A375 (cell line): ENCODE results near the gene FSIP2. TPM values are rescaled to one million over a fixed set of nuclear protein-coding genes. Genes with fewer than 3 reads are reported as not detected.

Experiments used
- total RNA-seq: library from RNA; depleted of rRNA; stranded (reverse); fragments of >200 nt; shearing (Covaris generic); gene quantifications from 2 replicates; pipeline ENCODE4 v1.2.3, GENCODE V29; 2014; rRNA removed

Gene FSIP2, protein sequence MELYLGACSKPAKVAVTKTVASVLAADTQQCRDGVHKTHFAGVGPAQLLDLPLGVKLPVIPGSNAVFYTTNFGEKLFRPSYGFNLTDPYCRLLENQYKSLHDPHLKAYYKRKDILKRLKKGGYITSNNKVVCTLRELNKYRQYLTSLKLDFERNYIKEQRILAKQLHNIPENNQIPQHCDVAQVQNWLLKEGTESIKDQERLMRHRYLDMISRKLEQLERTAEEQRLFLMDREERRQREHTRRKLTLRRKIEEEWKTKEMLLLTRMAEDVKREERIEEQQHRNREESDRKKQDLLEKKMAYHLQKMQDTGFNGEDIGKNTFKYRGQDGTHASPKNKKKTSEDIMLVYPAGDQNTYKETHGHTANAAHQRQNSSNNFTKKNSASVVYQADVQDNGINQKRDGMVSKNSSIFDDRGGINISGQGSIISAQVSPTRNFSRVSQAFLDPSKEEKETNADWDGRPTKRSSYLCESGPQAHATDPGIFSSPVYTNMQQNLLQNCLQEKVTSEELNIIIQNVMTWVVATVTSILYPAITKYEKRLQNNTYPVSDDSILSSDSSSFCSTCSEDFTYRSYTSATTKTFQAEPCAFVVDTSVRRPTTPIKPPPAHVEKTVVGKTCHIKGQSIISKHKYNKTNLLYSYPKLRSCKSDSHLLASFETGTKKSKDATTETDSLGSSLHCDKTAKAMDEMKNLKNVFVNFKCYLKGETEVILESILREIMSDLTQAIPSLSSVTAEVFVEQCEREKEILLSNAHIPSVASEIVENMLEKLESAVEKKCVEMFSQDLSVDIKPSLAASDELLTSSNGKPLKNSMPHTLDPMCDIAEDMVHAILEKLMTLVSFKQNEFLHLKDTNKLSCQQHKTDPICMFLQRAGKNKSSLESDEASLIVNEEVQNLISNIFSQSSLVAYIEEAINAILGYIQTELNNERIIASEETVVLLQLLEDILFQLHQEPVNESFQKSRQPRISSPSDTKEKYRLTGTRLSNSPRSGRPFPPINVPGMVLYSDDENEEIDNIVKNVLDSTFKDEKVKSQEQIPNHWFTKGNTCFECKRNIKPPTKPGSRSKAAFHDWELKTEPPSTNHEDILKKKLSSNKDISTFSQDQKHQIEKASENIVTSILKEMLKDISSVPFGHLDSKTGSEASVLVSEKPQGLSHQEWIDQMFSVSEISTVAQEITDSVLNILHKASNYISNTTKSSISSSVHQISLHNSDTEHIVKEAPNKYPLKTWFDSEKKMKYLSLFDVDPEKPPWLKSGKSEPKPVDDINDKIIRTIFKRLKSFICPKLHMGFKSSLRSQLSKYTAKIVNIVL (N-terminal part only)
- total RNA-seq, result 0.11 and 0.58 TPM in 2 replicates

DNA sequence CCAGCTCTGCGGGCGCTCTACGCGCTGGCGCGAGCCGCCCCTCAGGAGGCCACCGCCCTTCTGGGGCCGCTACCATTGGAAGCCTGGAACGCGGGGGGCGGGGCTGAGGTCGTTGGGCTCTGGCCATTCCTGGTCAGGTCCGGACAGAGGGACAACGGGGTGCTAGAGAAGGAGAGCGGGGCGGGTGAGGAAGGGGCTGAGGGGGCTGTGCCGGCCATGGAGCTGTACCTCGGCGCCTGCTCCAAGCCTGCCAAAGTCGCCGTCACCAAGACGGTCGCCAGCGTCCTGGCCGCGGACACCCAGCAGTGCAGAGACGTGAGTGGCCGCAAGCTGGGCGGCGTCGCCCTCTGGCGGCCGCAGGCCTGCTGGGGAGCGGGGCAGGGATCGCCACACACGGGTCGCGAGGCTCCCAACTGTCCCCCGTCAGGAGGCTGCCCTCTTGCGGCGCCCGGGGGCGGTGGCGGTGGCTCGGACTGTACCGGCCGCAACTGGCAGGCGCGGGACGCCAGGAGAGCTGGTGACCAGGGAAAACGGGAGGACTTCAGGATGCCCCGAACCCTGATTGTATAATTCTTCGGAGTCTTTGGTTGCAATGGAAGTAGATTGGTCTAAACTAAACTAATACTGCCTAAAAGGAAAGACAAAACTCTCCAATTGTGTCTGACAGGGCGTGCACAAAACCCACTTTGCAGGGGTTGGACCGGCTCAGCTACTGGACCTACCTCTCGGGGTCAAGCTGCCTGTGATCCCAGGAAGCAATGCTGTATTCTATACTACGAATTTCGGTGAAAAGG is at the start of gene FSIP2:
FSIP2 (plus strand) TSS at position 126 of the 794 bp plus-strand sequence; CDS start at position 217, 91 bp downstream.

